GM23338 (cell line): Measurements from ENCODE around the gene CGREF1. TPM values are rescaled to one million over a fixed set of nuclear protein-coding genes. Genes with fewer than 3 reads are reported as not detected.

Experiments used
- ATAC-seq: fragments of 200-7000 bp; cut with Tn5 transposase; 3 replicates; pipeline ENCODE4 v1.9.1; 2020
- DNase-seq: peaks from one replicate; pipeline ENCODE4 v3.0.0-alpha.2; 2015; ENCODE audit warnings: low spot score
- H2AFZ ChIP-seq: fragments of 200-600 bp; sonication (generic); 2 replicates; pipeline ENCODE4 v1.8.0; 2016; ENCODE audit warnings: antibody characterized with exemption, mild to moderate bottlenecking, moderate library complexity
- H3F3A ChIP-seq: fragments of 200-600 bp; sonication (generic); replicated peaks from 2 replicates; pipeline ENCODE4 v1.8.0; 2017; ENCODE audit warnings: antibody characterized with exemption, mixed run types, low read depth
- H3K27ac ChIP-seq: fragments of 200-600 bp; sonication (generic); 2 replicates; pipeline ENCODE4 v1.6.1; 2016; ENCODE audit warnings: low read depth
- H3K27me3 ChIP-seq: fragments of 200-600 bp; sonication (generic); 2 replicates; pipeline ENCODE4 v1.8.0; 2016; ENCODE audit warnings: mild to moderate bottlenecking, mixed run types, moderate library complexity; ENCODE audit not compliant: insufficient read depth
- H3K36me3 ChIP-seq: fragments of 200-600 bp; sonication (generic); 2 replicates; pipeline ENCODE4 v1.8.0; 2016; ENCODE audit warnings: mild to moderate bottlenecking; ENCODE audit not compliant: insufficient read depth
- H3K4me1 ChIP-seq: fragments of 200-600 bp; sonication (generic); 2 replicates; pipeline ENCODE4 v1.8.0; 2016; ENCODE audit warnings: mild to moderate bottlenecking, moderate library complexity; ENCODE audit not compliant: insufficient read depth
- H3K4me2 ChIP-seq: fragments of 200-600 bp; sonication (generic); 2 replicates; pipeline ENCODE4 v1.7.1; 2017; ENCODE audit warnings: mixed run types
- H3K4me3 ChIP-seq: fragments of 200-600 bp; sonication (generic); 2 replicates; pipeline ENCODE4 v1.6.1; 2016; ENCODE audit warnings: mixed run types
- H3K79me2 ChIP-seq: fragments of 200-600 bp; sonication (generic); replicated peaks from 2 replicates; pipeline ENCODE4 v1.8.0; 2017; ENCODE audit warnings: mild to moderate bottlenecking; ENCODE audit not compliant: insufficient read depth
- H3K9me2 ChIP-seq: fragments of 200-600 bp; sonication (generic); 2 replicates; pipeline ENCODE4 v1.8.0; 2017; ENCODE audit not compliant: insufficient read depth
- H4K20me1 ChIP-seq: fragments of 200-600 bp; sonication (generic); replicated peaks from 2 replicates; pipeline ENCODE4 v1.8.0; 2017; ENCODE audit warnings: mild to moderate bottlenecking; ENCODE audit not compliant: insufficient read depth
- H3K27ac Mint-ChIP-seq: 2 replicates; pipeline ENCODE4 v1.8.0; 2020; ENCODE audit warnings: inconsistent platforms, mild to moderate bottlenecking, moderate library complexity, mixed read lengths
- H3K27me3 Mint-ChIP-seq: 3 replicates; pipeline ENCODE4 v1.8.0; 2022; ENCODE audit warnings: low read depth, mild to moderate bottlenecking, moderate library complexity, mixed read lengths, inconsistent platforms; ENCODE audit not compliant: insufficient read depth, poor library complexity
- H3K36me3 Mint-ChIP-seq: 3 replicates; pipeline ENCODE4 v1.8.0; 2021; ENCODE audit warnings: low read depth, mild to moderate bottlenecking, inconsistent platforms, moderate library complexity, mixed read lengths
- H3K4me1 Mint-ChIP-seq: 3 replicates; pipeline ENCODE4 v1.8.0; 2020; ENCODE audit warnings: mild to moderate bottlenecking, inconsistent platforms, mixed read lengths
- H3K4me3 Mint-ChIP-seq: 3 replicates; pipeline ENCODE4 v1.8.0; 2021; ENCODE audit warnings: moderate library complexity, mild to moderate bottlenecking, inconsistent platforms, mixed read lengths
- H3K9me3 Mint-ChIP-seq: 3 replicates; pipeline ENCODE4 v1.8.0; 2020; ENCODE audit warnings: moderate library complexity, mild to moderate bottlenecking, inconsistent platforms, mixed read lengths
- CREB1 ChIP-seq: fragments of 250-450 bp; sonication (Bioruptor Pico); IDR thresholded peaks from 2 replicates; pipeline ENCODE4 v1.5.0; 2020; ENCODE audit warnings: low read depth, mild to moderate bottlenecking, moderate library complexity
- ETS1 ChIP-seq: IDR thresholded peaks from 2 replicates; pipeline ENCODE4 v1.6.1; 2016; ENCODE audit warnings: antibody characterized with exemption
- JUNB ChIP-seq: IDR thresholded peaks from one replicate; pipeline ENCODE4 v1.6.1; 2016; ENCODE audit warnings: antibody characterized with exemption; ENCODE audit not compliant: unreplicated experiment
- NANOG ChIP-seq: IDR thresholded peaks from 2 replicates; pipeline ENCODE4 v1.6.1; 2016; ENCODE audit warnings: antibody characterized with exemption, borderline replicate concordance
- REST ChIP-seq: IDR thresholded peaks from one replicate; pipeline ENCODE4 v1.6.1; 2018; ENCODE audit warnings: antibody characterized with exemption; ENCODE audit not compliant: unreplicated experiment
- STAT1 ChIP-seq: IDR thresholded peaks from one replicate; pipeline ENCODE4 v1.6.1; 2016; ENCODE audit warnings: antibody characterized with exemption; ENCODE audit not compliant: unreplicated experiment
- ZNF331 ChIP-seq: fragments of 250-450 bp; sonication (Bioruptor Pico); IDR thresholded peaks from 2 replicates; pipeline ENCODE4 v1.5.0; 2020; ENCODE audit warnings: low read depth, mild to moderate bottlenecking, moderate library complexity
- ZNF462 ChIP-seq: fragments of 250-450 bp; sonication (Bioruptor Pico); IDR thresholded peaks from 2 replicates; pipeline ENCODE4 v1.5.0; 2020; ENCODE audit warnings: mild to moderate bottlenecking, moderate library complexity
- polyA plus RNA-seq: library from polyadenylated mRNA; unstranded; fragments of >200 nt; fragmentation: Nextera tagmentation; extraction: Ambion mirVana; gene quantifications from 2 replicates; pipeline ENCODE4 v1.2.1, GENCODE V29; 2016
- total RNA-seq: library from RNA; depleted of rRNA; stranded (reverse); fragments of >200 nt; shearing (Covaris generic); gene quantifications from 2 replicates; pipeline ENCODE4 v1.2.3, GENCODE V29; 2014

CGREF1 gene
- total and polyA plus RNA-seq, 2 experiments from 2014 or later = 4.1 to 4.5 TPM

GRCh38 chr2:27080603-27080936 is 38.4 kb downstream of the CGREF1 start:
- Histone ChIP-seq H3K27ac (no peak overlapping the region), H3K9me2 (no peaks in the 10 kb centered on the region), H3K79me2 (no peaks in the 10 kb centered on the region), H3F3A (0 out of 2 replicates have a peak, but pooled peaks cover 3% of the 10 kb centered on the region), H4K20me1 (no peaks in the 10 kb centered on the region), H3K4me1 (peaks cover 11% of the 10 kb centered on the region), H3K4me2 (0 out of 2 replicates have a peak overlapping the region, but pooled peaks have one; percentile 19), H3K36me3 (no peaks in the 10 kb centered on the region), H3K27me3 (peaks cover 11% of the 10 kb centered on the region), H3K4me3 (no peak overlapping the region), H2AFZ (no peak overlapping the region; the same call in 1 of the 2 replicates)
- no peak for ATAC-seq
- Mint-ChIP-seq H3K9me3 (no peaks in the 10 kb centered on the region; the same call in 2 of the 3 replicates), H3K36me3 (no peaks in the 10 kb centered on the region), H3K4me3 (no peak overlapping the region), H3K27me3 (peaks cover 27% of the 10 kb centered on the region), H3K27ac (peak overlapping the region; percentile 15; the same call in 1 of the 2 replicates), H3K4me1 (peaks cover 40% of the 10 kb centered on the region)
- TF ChIP-seq ZNF462 (no peak), ZNF331 (no peak), STAT1 (no peak)
- DNase-seq = no peak

- no peak overlapping the region for H3K27ac ChIP-seq
- H3K4me3 ChIP-seq = no peak overlapping the region
- no peaks in the 10 kb centered on the region for H3K36me3 Mint-ChIP-seq
- H3K9me2 ChIP-seq = no peaks in the 10 kb centered on the region
- no peak for ATAC-seq
- peaks cover 36% of the 10 kb centered on the region for H3K4me1 Mint-ChIP-seq
- 0 out of 2 replicates have a peak overlapping the region, but pooled peaks have one; percentile 31 for H3K27ac Mint-ChIP-seq
- H3K4me2 ChIP-seq = no peak overlapping the region
- TF ChIP-seq REST (no peak), ETS1 (no peak), JUNB (no peak), NANOG (no peak), CREB1 (no peak), ZNF331 (no peak)
- H3K27me3 ChIP-seq = peaks cover 8% of the 10 kb centered on the region
- no peak overlapping the region for H2AFZ ChIP-seq
- no peaks in the 10 kb centered on the region; the same call in 2 of the 3 replicates for H3K9me3 Mint-ChIP-seq
- H3K4me1 ChIP-seq = peaks cover 7% of the 10 kb centered on the region
- peaks cover 23% of the 10 kb centered on the region for H3K27me3 Mint-ChIP-seq
- no peak overlapping the region; the same call in 2 of the 3 replicates for H3K4me3 Mint-ChIP-seq
- DNase-seq = no peak
- H3F3A ChIP-seq = 0 out of 2 replicates have a peak, but pooled peaks cover 2% of the 10 kb centered on the region
- no peaks in the 10 kb centered on the region for H3K36me3 ChIP-seq
- no peaks in the 10 kb centered on the region for H4K20me1 ChIP-seq
- no peaks in the 10 kb centered on the region for H3K79me2 ChIP-seq
These were observed 38.8 kb downstream of the CGREF1 start for GRCh38 chr2:27080140-27080469.
